Chondrocyte (in vitro differentiated cells): ENCODE results near the gene TTC5. TPM values are rescaled to one million over a fixed set of nuclear protein-coding genes. Genes with fewer than 3 reads are reported as not detected.
A peak's percentile ranks its signal among the peaks of the same experiment; 100 is the strongest.
"Not testable (repeated sequence)": the region's sequence is repeated elsewhere in the genome, so short reads cannot be mapped to it uniquely, and the experiment has no call there.

ENCODE experiments used
- DNase-seq: peaks from one replicate; pipeline ENCODE4 v3.0.0; 2021; ENCODE audit warnings: mixed read lengths, low spot score
- H3K27ac Mint-ChIP-seq: one replicate; pipeline ENCODE4 v1.8.0; 2021; ENCODE audit warnings: mild to moderate bottlenecking, moderate library complexity, mixed read lengths; ENCODE audit not compliant: unreplicated experiment
- H3K27me3 Mint-ChIP-seq: 2 replicates; pipeline ENCODE4 v1.8.0; 2021; ENCODE audit warnings: low read depth, mixed read lengths
- H3K36me3 Mint-ChIP-seq: 2 replicates; pipeline ENCODE4 v1.8.0; 2021; ENCODE audit warnings: low read depth, mixed read lengths
- H3K4me1 Mint-ChIP-seq: 2 replicates; pipeline ENCODE4 v1.8.0; 2021; ENCODE audit warnings: low read depth, mild to moderate bottlenecking, mixed read lengths
- H3K4me3 Mint-ChIP-seq: one replicate; pipeline ENCODE4 v1.8.0; 2021; ENCODE audit warnings: mild to moderate bottlenecking, moderate library complexity, mixed read lengths; ENCODE audit not compliant: unreplicated experiment
- H3K9me3 Mint-ChIP-seq: 2 replicates; pipeline ENCODE4 v1.8.0; 2021; ENCODE audit warnings: low read depth, mixed read lengths
- CTCF ChIP-seq: fragments of 200-600 bp; sonication (generic); IDR thresholded peaks from 2 replicates; pipeline ENCODE4 v1.5.0; 2021; ENCODE audit warnings: antibody characterized with exemption, mild to moderate bottlenecking, moderate library complexity
- total RNA-seq: library from RNA; stranded (reverse); gene quantifications from 3 replicates; pipeline ENCODE4 v1.2.1, GENCODE V29; 2021

The TTC5 gene
- total RNA-seq, 1 donor from 2014 or later = 16.3 TPM

GRCh38 chr14:20345366-20345765, 39.6 kb upstream of the TTC5 start:
- peaks cover 11% of the 10 kb centered on the region for H3K36me3 Mint-ChIP-seq
- H3K4me3 Mint-ChIP-seq = no peak overlapping the region
- peaks cover 11% of the 10 kb centered on the region for H3K4me1 Mint-ChIP-seq
- DNase-seq = no peak
- H3K9me3 Mint-ChIP-seq = no peaks in the 10 kb centered on the region
- H3K27ac Mint-ChIP-seq = no peak overlapping the region
- H3K27me3 Mint-ChIP-seq = no peaks in the 10 kb centered on the region
- no peak for TF ChIP-seq CTCF

GRCh38 chr14:20343862-20344220, 38.1 kb upstream of the TTC5 start:
- peaks cover 6% of the 10 kb centered on the region for H3K36me3 Mint-ChIP-seq
- peak overlapping the region; percentile 84 for H3K4me3 Mint-ChIP-seq
- no peaks in the 10 kb centered on the region for H3K9me3 Mint-ChIP-seq
- H3K4me1 Mint-ChIP-seq = peaks cover 11% of the 10 kb centered on the region
- TF ChIP-seq CTCF = no peak
- peak overlapping the region; percentile 94 for H3K27ac Mint-ChIP-seq
- H3K27me3 Mint-ChIP-seq = no peaks in the 10 kb centered on the region
- no peak for DNase-seq

GRCh38 chr14:20343092-20343861, 37.5 kb upstream of the TTC5 start, which contains the start of gene PARP2:
Gene PARP2, plus strand, starts transcription at chr14:20343635. Its CDS starts 7 bp downstream, at chr14:20343642.
- no peaks in the 10 kb centered on the region for H3K9me3 Mint-ChIP-seq
- H3K27ac Mint-ChIP-seq = peak within 1 kb of the TSS; percentile 94
- no peaks in the 10 kb centered on the region for H3K27me3 Mint-ChIP-seq
- peaks cover 6% of the 10 kb centered on the region for H3K36me3 Mint-ChIP-seq
- peaks cover 11% of the 10 kb centered on the region for H3K4me1 Mint-ChIP-seq
- peak; percentile 99 for DNase-seq
- peak within 1 kb of the TSS; percentile 84 for H3K4me3 Mint-ChIP-seq
- no peak for TF ChIP-seq CTCF

- DNase-seq = no peak
- no peaks in the 10 kb centered on the region for H3K9me3 Mint-ChIP-seq
- no peaks in the 10 kb centered on the region for H3K27me3 Mint-ChIP-seq
- TF ChIP-seq CTCF = no peak
- peak overlapping the region; percentile 94 for H3K27ac Mint-ChIP-seq
- H3K36me3 Mint-ChIP-seq = peaks cover 2% of the 10 kb centered on the region
- H3K4me1 Mint-ChIP-seq = peaks cover 11% of the 10 kb centered on the region
- peak overlapping the region; percentile 84 for H3K4me3 Mint-ChIP-seq
Observed at GRCh38 chr14:20341646-20342045, 35.9 kb upstream of the TTC5 start.

GRCh38 chr14:20341032-20341431, 35.3 kb upstream of the TTC5 start:
- not testable (repeated sequence) for H3K4me3 Mint-ChIP-seq, H3K36me3 Mint-ChIP-seq, H3K27me3 Mint-ChIP-seq, H3K9me3 Mint-ChIP-seq, H3K27ac Mint-ChIP-seq, DNase-seq
- H3K4me1 Mint-ChIP-seq = peaks cover 11% of the 10 kb centered on the region

- Mint-ChIP-seq H3K27me3 (no peaks in the 10 kb centered on the region), H3K9me3 (no peaks in the 10 kb centered on the region), H3K4me3 (no peak overlapping the region), H3K4me1 (peaks cover 29% of the 10 kb centered on the region), H3K36me3 (no peaks in the 10 kb centered on the region), H3K27ac (no peak overlapping the region)
- no peak for TF ChIP-seq CTCF
- no peak for DNase-seq
Observed at GRCh38 chr14:20334017-20334416, 28.3 kb upstream of the TTC5 start.
